BLaER1 treated with 17β-estradiol and CSF1 and Interleukin-3, amounts not matched to agents 10 nM and 100 nM (cell line): Measurements from ENCODE around the gene CXorf51B.
"Not testable (repeated sequence)": the region's sequence is repeated elsewhere in the genome, so short reads cannot be mapped to it uniquely, and the experiment has no call there.

Source experiments
- H3K27ac ChIP-seq, 11 experiments: shearing (Covaris generic); formaldehyde crosslinking; 2 replicates each; pipeline ENCODE4 v1.8.1; 2022
- H3K27me3 ChIP-seq, 11 experiments: shearing (Covaris generic); formaldehyde crosslinking; 2 replicates each; pipeline ENCODE4 v1.8.1; 2022
- H3K36me3 ChIP-seq, 11 experiments: shearing (Covaris generic); formaldehyde crosslinking; 2 replicates each; pipeline ENCODE4 v1.8.1; 2022
- H3K4me1 ChIP-seq, 10 experiments: shearing (Covaris generic); formaldehyde crosslinking; 2 replicates each; pipeline ENCODE4 v1.8.1; 2022
- H3K4me2 ChIP-seq, 11 experiments: shearing (Covaris generic); formaldehyde crosslinking; 2 replicates each; pipeline ENCODE4 v1.8.1; 2022
- H3K4me3 ChIP-seq, 10 experiments: shearing (Covaris generic); formaldehyde crosslinking; 2 replicates each; pipeline ENCODE4 v1.8.1; 2022
- H3K9ac ChIP-seq, 11 experiments: shearing (Covaris generic); formaldehyde crosslinking; 2 replicates each; pipeline ENCODE4 v1.8.1; 2022
- H3K9me3 ChIP-seq, 11 experiments: shearing (Covaris generic); formaldehyde crosslinking; replicated peaks in 1 of 11; 2 replicates each; pipeline ENCODE4 v1.8.1; 2022
- H4K20me1 ChIP-seq, 11 experiments: shearing (Covaris generic); formaldehyde crosslinking; 2 replicates each; pipeline ENCODE4 v1.8.1; 2022
- Cebpa-rat ChIP-seq, 11 experiments: shearing (Covaris generic); IDR thresholded peaks; 2 replicates each; pipeline ENCODE4 v1.8.1; 2022

Gene CXorf51B

DNA sequence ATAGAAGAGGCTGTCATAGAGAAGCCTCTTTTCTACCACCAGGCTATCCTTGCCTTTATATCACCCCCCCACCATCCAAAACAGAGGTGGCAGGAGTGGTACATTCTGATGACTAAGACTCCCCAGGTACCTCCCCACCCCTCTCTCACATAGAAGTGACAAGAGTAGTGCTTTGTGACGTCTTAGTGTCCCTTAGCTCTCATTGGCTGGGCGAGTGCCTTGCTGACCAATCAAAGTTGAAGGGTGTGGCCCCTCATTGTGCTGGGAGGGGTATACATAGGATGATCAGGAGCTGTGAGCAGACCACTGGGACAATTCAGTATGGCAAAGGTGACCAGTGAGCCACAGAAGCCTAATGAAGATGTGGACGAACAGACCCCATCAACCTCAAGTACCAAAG is at the start of gene CXorf51B:
CXorf51B (plus strand) TSS at position 301 of the 400 bp plus-strand sequence; CDS start at position 322, 21 bp downstream.
- H3K4me2 ChIP-seq, H3K27ac ChIP-seq, H3K4me3 ChIP-seq, H3K9me3 ChIP-seq, H3K36me3 ChIP-seq, H3K9ac ChIP-seq, H4K20me1 ChIP-seq, H3K4me1 ChIP-seq, H3K27me3 ChIP-seq: not testable (repeated sequence)

DNA sequence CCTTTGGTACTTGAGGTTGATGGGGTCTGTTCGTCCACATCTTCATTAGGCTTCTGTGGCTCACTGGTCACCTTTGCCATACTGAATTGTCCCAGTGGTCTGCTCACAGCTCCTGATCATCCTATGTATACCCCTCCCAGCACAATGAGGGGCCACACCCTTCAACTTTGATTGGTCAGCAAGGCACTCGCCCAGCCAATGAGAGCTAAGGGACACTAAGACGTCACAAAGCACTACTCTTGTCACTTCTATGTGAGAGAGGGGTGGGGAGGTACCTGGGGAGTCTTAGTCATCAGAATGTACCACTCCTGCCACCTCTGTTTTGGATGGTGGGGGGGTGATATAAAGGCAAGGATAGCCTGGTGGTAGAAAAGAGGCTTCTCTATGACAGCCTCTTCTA is 5.1 kb downstream of the CXorf51B start, which contains the start of gene CXorf51A:
CXorf51A (minus strand) TSS at position 101 of the 400 bp plus-strand sequence; CDS start at position 80, 21 bp downstream.
- H3K4me3 ChIP-seq, H3K4me2 ChIP-seq, H3K9me3 ChIP-seq, H4K20me1 ChIP-seq, H3K36me3 ChIP-seq, H3K27ac ChIP-seq, H3K4me1 ChIP-seq, H3K27me3 ChIP-seq, H3K9ac ChIP-seq: not testable (repeated sequence)

DNA sequence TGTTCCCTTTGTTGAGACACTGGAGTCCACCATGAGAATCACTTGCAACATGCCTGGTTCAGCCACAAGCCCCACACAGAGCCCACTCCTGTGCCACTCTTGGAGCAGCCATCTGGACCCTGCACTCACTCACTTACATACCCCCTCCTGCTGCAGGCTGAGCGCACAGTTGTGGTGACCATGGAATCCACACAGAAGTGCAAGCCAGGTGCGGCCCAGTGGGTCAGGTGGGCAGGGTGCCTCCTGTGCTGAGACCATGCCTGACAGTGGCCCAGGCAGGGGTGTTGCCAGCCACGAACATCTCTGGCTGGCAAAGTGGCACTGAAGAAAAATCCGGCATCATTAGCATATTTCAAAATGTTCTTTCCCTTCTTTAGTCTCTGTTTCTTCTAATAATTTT is 22.4 kb downstream of the CXorf51B start:
- H3K4me1 ChIP-seq, result no peaks in the 10 kb centered on the region
- H3K9ac ChIP-seq, result no peak overlapping the region
- H3K36me3 ChIP-seq, result no peaks in the 10 kb centered on the region
- peaks cover 12 to 62% (median 41%) of the 10 kb centered on the region in 11 experiments for H3K27me3 ChIP-seq
- no peak overlapping the region for H3K27ac ChIP-seq
- H3K4me2 ChIP-seq, result no peak overlapping the region
- H4K20me1 ChIP-seq, result no peaks in the 10 kb centered on the region
- peaks cover 12 to 16% (median 12%) of the 10 kb centered on the region in 11 experiments; a peak in 21 of 22 replicates for H3K9me3 ChIP-seq
- no peak overlapping the region for H3K4me3 ChIP-seq
- TF ChIP-seq Cebpa-rat (IDR thresholded peaks at IDR 0.05), result no peak

DNA sequence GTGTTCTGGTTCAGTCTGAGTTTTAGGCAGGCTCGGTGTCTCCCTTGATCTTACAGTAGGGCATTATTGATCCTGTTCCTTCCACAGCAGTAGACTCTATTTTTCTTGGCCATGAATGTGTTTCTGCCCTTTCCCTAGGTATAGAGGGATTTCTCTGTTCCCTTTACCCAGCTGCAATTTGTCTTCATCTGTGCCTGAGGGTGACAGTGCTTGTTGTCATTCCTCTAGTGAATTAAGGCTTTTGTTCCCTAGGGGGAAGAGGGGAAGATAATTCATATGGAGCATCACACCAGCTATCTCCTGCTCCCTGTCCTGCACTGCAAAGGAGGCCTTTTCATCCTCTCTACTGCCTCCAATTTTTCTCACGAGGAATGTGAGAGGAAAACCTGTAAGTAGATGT is 44.7 kb downstream of the CXorf51B start:
- no peak overlapping the region for H3K4me3 ChIP-seq
- peaks cover 34 to 87% (median 78%) of the 10 kb centered on the region in 11 experiments for H3K27me3 ChIP-seq
- no peaks in the 10 kb centered on the region for H3K36me3 ChIP-seq
- H3K4me1 ChIP-seq, result no peaks in the 10 kb centered on the region
- no peak overlapping the region for H3K27ac ChIP-seq
- no peak overlapping the region for H3K4me2 ChIP-seq
- no peak for TF ChIP-seq Cebpa-rat (IDR thresholded peaks at IDR 0.05)
- no peak overlapping the region for H3K9ac ChIP-seq
- no peaks in the 10 kb centered on the region for H4K20me1 ChIP-seq
- H3K9me3 ChIP-seq, result peaks cover under 1 to 11% (median 1%) of the 10 kb centered on the region in 11 experiments; a peak in 17 of 22 replicates
